Measurements from ENCODE around the gene STK38. TPM values are rescaled to one million over a fixed set of nuclear protein-coding genes. Genes with fewer than 3 reads are reported as not detected.

Gene STK38
- total and polyA plus RNA-seq, 2 of the 4 experiments (the other 2 are of a cell fraction) = 10.6 to 19.7 TPM

DNA sequence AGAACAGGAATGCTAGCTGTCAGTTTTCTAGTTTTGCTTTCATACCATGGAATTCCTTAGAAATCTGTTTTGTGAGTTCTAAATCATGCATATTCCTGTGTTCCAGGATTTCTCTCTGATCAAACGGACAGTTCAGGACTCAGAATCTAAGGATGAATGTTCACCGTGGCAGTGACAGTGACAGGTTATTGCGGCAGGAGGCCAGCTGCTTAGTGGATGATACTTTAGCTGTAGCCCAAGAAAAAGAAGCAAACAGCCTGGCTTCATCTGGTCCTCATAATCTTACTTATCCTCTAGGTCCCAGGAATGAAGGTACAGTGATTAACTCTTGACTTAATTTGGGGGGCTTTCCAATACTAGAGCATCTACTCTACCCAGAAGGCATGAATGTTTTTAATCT lies 77.3 kb downstream of the STK38 start:
- ChIA-PET POLR2A (ENCODE audit: unreplicated experiment) (no interaction called here), CTCF (no interaction called here)
- in situ Hi-C loops (cut with MboI; ENCODE audit: low sequenced_read_pairs) (no loop called here), dilution Hi-C loops (cut with HindIII; ENCODE audit: low sequenced_read_pairs, unreplicated experiment) (no loop called here), intact Hi-C loops (cut with micrococcal nuclease) (no loop called here)
- Histone ChIP-seq H2BK15ac (ENCODE audit: low read depth, low read length) (no peak overlapping the region), H3K18ac (ENCODE audit: low read depth, low read length) (no peak overlapping the region), H3K27ac (ENCODE audit: insufficient read depth, low read length) (no peak overlapping the region), H4K8ac (ENCODE audit: low read depth in 2 of 2, low read length in 2 of 2) (no peak overlapping the region), H3K56ac (ENCODE audit: extremely low read depth, insufficient read depth, low read length) (no peak overlapping the region), H2AK5ac (ENCODE audit: low read depth, low read length) (no peak overlapping the region), H2BK5ac (ENCODE audit: low read depth, low read length, poor library complexity, severe bottlenecking) (no peak overlapping the region), H2AK9ac (replicated peaks; ENCODE audit: low read depth, low read length, poor library complexity) (no peak overlapping the region), H4K5ac (ENCODE audit: low read depth, low read length) (no peak overlapping the region), H2BK120ac (ENCODE audit: low read depth, low read length) (no peak overlapping the region), H3K4me1 (ENCODE audit: control insufficient read depth, insufficient read depth, low read length) (peaks cover 3% of the 10 kb centered on the region), H3K27me3 (ENCODE audit: control insufficient read depth, insufficient read depth, low read length) (no peaks in the 10 kb centered on the region), H2AFZ (replicated peaks; ENCODE audit: low read length, poor library complexity) (no peak overlapping the region), H3K36me3 (ENCODE audit: control insufficient read depth, insufficient read depth, low read length) (peaks cover 11% of the 10 kb centered on the region), H3K4me3 (ENCODE audit: insufficient read depth, low read depth, low read length) (no peak overlapping the region), H3K4me2 (ENCODE audit: low read depth, low read length) (no peak overlapping the region), H3K79me1 (ENCODE audit: low read depth in 1 of 2, low read length in 2 of 2) (peaks cover 21 to 56% of the 10 kb centered on the region in 2 experiments), H3K9me1 (ENCODE audit: insufficient read depth, low read length) (peaks cover 3% of the 10 kb centered on the region), H3K9me3 (ENCODE audit: control insufficient read depth, insufficient read depth, low read length) (no peaks in the 10 kb centered on the region), H2BK20ac (ENCODE audit: low read depth, low read length) (no peak overlapping the region), H3K9ac (ENCODE audit: low read depth, low read length) (no peak overlapping the region), H3K23ac (ENCODE audit: low read depth, low read length) (no peak overlapping the region), H4K91ac (ENCODE audit: insufficient read depth, low read depth, low read length) (no peak overlapping the region), H3K14ac (replicated peaks; ENCODE audit: low read depth, low read length) (no peak overlapping the region), H3K4ac (ENCODE audit: low read depth, low read length) (no peak overlapping the region), H4K20me1 (ENCODE audit: insufficient read depth, low read length) (peaks cover 27% of the 10 kb centered on the region)
- no peak for DNase-seq
- TF ChIP-seq MAZ (IDR thresholded peaks at IDR 0.05; ENCODE audit: borderline replicate concordance, low read depth, low read length) = no peak
- no peak for TF ChIP-seq MAFK (IDR thresholded peaks at IDR 0.05; ENCODE audit: low read depth, low read length)
- BruUV-seq (replicated peaks) = no TSS peak
- WGBS, 2 experiments (ENCODE audit: extremely low coverage in 2 of 2, insufficient read length in 1 of 2) = 100% methylated on average over 1 of the region's 3 CpGs; no CpG with 5 or more reads in 1 of the 2 experiments
- no peak for ATAC-seq (ENCODE audit: low read depth)
